Measurements from ENCODE around the gene TIMM10. TPM values are rescaled to one million over a fixed set of nuclear protein-coding genes. Genes with fewer than 3 reads are reported as not detected.

TIMM10 gene
- total RNA-seq, 1 donor, result 32.1 TPM

DNA sequence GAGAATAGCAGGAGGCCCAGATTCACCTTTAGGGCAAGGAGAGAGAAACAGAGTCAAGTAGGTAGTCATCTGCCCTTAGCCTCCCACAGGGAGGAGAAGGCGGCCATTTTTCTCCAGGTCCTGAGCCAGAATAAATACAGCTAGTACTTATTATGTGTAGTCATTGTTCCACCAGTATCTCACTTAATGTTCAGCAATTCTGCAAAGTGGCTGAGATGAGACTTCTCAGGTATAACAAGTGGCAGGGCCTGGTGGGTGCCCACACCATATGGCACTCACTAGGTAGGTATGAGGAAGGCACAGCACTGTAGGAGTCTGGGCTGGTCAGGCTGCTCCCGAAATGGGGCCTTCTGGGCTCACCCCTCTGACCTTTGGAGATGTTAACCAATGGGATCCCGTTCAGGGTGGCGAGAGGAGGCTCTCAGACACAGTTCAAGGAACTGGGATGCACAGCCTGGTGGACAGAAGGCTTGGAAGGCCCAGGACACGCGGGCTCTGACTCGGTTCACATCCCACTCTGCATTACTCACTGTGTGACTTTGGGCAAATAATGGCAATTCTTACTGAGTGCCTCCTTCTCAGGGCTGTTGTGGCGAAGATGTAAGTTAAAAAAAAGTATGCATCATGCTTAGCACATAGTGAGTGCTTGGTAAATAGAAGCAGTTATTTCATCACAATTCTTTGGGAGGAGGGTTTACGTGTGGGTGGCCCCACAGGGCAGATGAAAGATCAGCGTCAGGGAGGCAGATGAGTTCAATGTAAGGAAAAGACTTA, 45.1 kb downstream of the TIMM10 start:
- no peak overlapping the region for H3K4me3 ChIP-seq (ENCODE audit: low read depth, low read length)
- DNase-seq (ENCODE audit: low read depth), result no peak
- TF ChIP-seq, protein P1, sequence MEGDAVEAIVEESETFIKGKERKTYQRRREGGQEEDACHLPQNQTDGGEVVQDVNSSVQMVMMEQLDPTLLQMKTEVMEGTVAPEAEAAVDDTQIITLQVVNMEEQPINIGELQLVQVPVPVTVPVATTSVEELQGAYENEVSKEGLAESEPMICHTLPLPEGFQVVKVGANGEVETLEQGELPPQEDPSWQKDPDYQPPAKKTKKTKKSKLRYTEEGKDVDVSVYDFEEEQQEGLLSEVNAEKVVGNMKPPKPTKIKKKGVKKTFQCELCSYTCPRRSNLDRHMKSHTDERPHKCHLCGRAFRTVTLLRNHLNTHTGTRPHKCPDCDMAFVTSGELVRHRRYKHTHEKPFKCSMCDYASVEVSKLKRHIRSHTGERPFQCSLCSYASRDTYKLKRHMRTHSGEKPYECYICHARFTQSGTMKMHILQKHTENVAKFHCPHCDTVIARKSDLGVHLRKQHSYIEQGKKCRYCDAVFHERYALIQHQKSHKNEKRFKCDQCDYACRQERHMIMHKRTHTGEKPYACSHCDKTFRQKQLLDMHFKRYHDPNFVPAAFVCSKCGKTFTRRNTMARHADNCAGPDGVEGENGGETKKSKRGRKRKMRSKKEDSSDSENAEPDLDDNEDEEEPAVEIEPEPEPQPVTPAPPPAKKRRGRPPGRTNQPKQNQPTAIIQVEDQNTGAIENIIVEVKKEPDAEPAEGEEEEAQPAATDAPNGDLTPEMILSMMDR (IDR thresholded peaks at IDR 0.05; ENCODE audit: insufficient read depth, low read length), result no peak

DNA sequence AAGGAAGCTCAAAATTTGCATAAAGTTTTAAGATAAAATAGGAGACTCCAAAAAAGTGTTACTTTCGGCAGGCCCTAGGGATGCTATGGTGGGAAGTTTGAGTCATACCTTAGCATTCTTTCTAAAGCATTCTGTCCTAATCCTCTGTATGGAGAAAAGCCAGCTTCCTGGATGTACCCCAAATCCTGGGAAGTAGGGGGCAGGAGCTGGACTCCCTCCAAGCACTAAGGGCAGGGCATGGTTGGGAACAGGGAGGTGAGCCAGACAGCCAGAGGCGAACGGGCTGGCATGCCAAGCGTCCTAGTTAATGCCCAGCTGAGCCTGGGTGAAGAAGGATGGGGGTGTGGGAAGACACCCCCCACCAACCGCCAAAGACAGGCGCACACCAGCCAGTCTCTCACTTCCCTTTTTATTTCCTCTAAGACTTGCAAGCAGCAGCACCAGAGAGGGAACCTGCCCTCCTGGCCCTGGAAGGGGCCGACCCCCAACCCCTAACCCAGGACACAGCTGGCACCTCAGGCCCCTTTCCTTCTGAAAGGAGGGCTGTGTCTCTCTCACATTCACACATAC, 46.3 kb downstream of the TIMM10 start:
- TF ChIP-seq, protein P1 (IDR thresholded peaks at IDR 0.05; ENCODE audit: insufficient read depth, low read length), result no peak
- no peak overlapping the region for H3K4me3 ChIP-seq (ENCODE audit: low read depth, low read length)
- DNase-seq (ENCODE audit: low read depth), result no peak

DNA sequence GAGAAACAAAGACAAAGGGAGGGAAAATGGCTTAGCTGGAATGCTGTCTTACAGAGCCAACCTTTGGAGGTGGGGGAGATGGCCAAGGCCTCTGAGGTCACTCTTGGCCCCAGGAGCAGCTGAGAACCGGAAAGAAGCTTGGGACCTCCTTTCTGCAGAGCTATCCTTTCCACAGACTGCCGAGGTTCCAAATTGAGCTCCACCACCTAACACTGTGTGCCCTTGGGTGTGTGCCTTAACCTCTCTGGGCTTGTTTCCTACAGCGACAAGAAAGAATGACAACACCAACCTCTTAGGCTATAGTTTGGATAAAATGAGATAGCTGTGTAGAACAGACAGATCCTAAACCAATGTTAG, 47.0 kb downstream of the TIMM10 start:
- H3K4me3 ChIP-seq (ENCODE audit: low read depth, low read length), result no peak overlapping the region
- no peak for DNase-seq (ENCODE audit: low read depth)
- TF ChIP-seq, protein P1 (IDR thresholded peaks at IDR 0.05; ENCODE audit: insufficient read depth, low read length), result no peak

DNA sequence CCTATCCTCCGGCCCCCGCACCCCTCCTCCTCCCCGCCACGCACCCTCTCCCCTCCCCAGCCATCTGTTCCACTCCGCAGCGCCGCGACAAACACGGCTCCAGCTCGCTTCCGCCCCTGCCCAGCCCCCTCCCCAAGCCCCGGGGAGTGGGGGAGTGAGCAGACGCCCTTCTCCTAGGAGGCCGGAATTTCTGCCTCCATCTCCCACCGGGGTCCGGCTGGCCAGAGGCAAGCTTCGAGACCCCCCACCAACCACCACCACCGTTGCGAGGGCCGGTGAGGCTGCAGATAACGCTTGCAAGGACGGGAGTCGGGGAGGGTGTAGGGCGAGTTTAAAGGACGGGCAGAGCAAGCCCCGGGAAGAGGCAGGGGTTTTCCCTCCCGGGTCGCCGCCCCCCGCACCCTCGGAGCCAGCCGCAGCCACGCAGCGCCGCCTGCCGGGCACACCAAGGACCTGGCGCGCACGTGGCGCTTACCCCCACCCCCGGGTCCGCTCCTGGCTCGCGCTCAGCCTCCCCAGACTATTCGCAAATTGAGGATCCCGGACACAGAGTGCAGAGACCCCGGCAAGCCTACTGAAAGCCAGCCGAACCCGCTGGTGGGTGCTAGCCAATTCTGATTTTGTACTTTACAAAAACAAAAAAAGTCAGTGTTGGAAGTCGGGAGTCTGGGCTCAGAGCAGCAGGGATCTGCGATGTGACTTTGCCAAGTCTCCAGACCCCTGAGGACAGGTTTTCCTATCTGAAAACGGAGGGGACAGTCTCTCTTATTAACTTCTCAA, 47.6 kb downstream of the TIMM10 start:
- DNase-seq (ENCODE audit: low read depth), result no peak
- TF ChIP-seq, protein P1 (IDR thresholded peaks at IDR 0.05; ENCODE audit: insufficient read depth, low read length), result peak; percentile 59
- H3K4me3 ChIP-seq (ENCODE audit: low read depth, low read length), result peak overlapping the region; percentile 46

DNA sequence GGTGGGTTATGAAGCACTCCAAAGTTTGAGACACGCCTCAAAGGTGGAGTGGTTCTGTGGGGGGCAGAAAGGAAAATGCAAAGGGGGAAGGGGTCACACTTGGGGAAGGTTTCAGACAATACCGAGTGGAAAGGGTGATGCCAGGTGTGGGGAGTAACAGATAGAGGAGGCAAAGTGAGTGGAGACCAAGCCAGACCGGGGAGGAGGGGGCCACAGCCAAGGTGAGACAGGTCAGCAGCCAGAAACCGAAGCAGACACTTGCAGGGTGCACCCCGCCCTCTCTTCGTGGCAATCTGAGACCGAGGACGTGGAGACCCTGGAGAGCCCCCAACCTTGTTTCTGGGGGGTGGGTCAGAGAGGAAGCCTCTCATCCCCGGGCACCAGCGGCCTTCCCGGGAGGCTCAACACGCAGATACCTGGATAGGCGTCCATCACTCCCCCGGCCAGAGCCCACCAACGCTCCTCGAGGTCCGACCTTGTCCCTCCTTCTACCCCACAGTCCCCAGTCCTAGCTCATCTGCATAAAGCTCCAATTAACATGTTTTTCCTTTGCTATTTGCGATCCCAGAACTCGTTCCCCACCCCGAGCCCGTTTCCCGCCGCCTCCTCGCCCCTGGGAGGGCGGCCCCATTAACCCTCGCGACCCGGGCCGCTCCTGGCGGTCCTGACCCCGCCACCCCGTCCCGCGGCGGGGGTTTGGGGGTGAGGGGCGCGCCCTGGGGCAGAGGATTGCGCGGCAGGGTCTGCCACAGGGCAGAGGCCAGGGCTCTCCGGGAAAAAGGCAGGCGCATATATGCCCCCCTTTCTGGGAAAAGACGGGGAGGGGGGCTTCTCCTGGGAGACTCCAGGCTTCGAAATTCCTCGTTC, 48.4 kb downstream of the TIMM10 start:
- TF ChIP-seq, protein P1 (IDR thresholded peaks at IDR 0.05; ENCODE audit: insufficient read depth, low read length), result no peak
- no peak for DNase-seq (ENCODE audit: low read depth)
- H3K4me3 ChIP-seq (ENCODE audit: low read depth, low read length), result no peak overlapping the region

DNA sequence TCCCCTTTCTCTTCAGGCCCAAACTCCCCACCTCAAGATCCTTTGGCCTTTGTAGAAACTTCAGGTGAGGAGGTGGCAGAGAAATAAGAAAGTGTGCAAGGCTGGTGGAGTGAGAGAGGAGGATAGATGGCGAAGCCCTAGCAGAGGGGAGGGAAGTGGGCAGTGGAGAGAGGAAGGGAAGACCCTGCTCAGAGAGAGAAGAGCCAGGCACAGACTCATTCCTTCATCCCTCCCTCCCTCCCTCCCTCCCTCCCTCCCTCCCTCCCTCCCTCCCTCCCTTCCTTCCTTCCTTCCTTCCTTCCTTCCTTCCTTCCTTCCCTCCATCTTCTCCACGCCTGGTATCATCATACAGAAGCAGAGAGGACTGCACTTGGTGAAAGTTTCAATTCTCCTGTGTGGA, 49.2 kb downstream of the TIMM10 start:
- DNase-seq (ENCODE audit: low read depth), result no peak
- no peak overlapping the region for H3K4me3 ChIP-seq (ENCODE audit: low read depth, low read length)
- TF ChIP-seq, protein P1 (IDR thresholded peaks at IDR 0.05; ENCODE audit: insufficient read depth, low read length), result no peak

Data from fibroblast of the aortic adventitia (primary cell).